Endothelial cell of umbilical vein (primary cell): ENCODE data around the gene KIAA1217. TPM values are rescaled to one million over a fixed set of nuclear protein-coding genes. Genes with fewer than 3 reads are reported as not detected.

Source experiments
- BruUV-seq: library from RNA; stranded (reverse); fragments of 400-500 nt; replicated peaks from 2 replicates; lab custom pipeline; 2021; lab: Mats Ljungman, UMichigan
- CTCF ChIA-PET: fragments of 300-600, 350-600 bp; sonication (Branson Sonifier 250); formaldehyde crosslinking; loops from one replicate; lab custom pipeline; 2021; ENCODE audit warnings: antibody characterized with exemption, inconsistent platforms; lab: Charles Lee
- POLR2A ChIA-PET: fragments of 300-600, 350-600 bp; sonication (Branson Sonifier 250); formaldehyde crosslinking; loops from one replicate; lab custom pipeline; 2021; ENCODE audit warnings: antibody characterized with exemption, inconsistent platforms; lab: Charles Lee
- DNase-seq: peaks from one replicate; pipeline ENCODE4 v3.0.0-alpha.2; 2011; ENCODE audit warnings: low read depth, low spot score
- FAIRE-seq: peaks from 2 replicates; lab custom pipeline; 2011; peaks lifted over from hg19 to GRCh38; lab: Jason Lieb, UNC
- H2AFZ ChIP-seq: 2 replicates; pipeline ENCODE4 v1.6.0; 2012; ENCODE audit warnings: low read depth, low read length, control low read depth, inconsistent platforms
- H3K27ac ChIP-seq: 2 replicates; pipeline ENCODE4 v1.5.1; 2011; ENCODE audit warnings: low read depth, mild to moderate bottlenecking, control low read depth, low read length, moderate library complexity; ENCODE audit not compliant: insufficient read depth
- H3K27me3 ChIP-seq, 2 experiments: 2 replicates each; pipeline versions ENCODE4 v1.6.0 to v1.6.1; 2011; ENCODE audit warnings: low read length in 2 of 2, mixed read lengths in 1 of 2; ENCODE audit not compliant: control insufficient read depth in 2 of 2, insufficient read depth in 2 of 2
- H3K36me3 ChIP-seq, 2 experiments: 2 replicates in 1 of 2; 3 replicates in 1 of 2; pipeline ENCODE4 v1.5.1; 2011; ENCODE audit warnings: low read length in 2 of 2, mild to moderate bottlenecking in 1 of 2, moderate library complexity in 1 of 2; ENCODE audit not compliant: control insufficient read depth in 2 of 2, insufficient read depth in 2 of 2; ENCODE audit errors: extremely low read depth in 1 of 2
- H3K4me1 ChIP-seq: 3 replicates; pipeline ENCODE4 v1.5.1; 2011; ENCODE audit warnings: mild to moderate bottlenecking, low read length; ENCODE audit not compliant: control insufficient read depth, insufficient read depth; ENCODE audit errors: extremely low read depth
- H3K4me2 ChIP-seq: 2 replicates; pipeline ENCODE4 v1.6.1; 2011; ENCODE audit warnings: low read length, control low read depth, mixed read lengths; ENCODE audit not compliant: insufficient read depth
- H3K4me3 ChIP-seq, 3 experiments: fragments of 200-600 bp in 1 of 3; sonication (generic), shearing (Covaris generic) in 1 of 3; replicated peaks in 1 of 3; 2 replicates each; pipeline ENCODE4 v1.5.1; 2011 to 2016; ENCODE audit warnings: control low read depth in 3 of 3, low read length in 3 of 3, mild to moderate bottlenecking in 2 of 3, inconsistent platforms in 1 of 3, low read depth in 1 of 3, moderate library complexity in 1 of 3; ENCODE audit not compliant: insufficient read depth in 1 of 3
- H3K79me2 ChIP-seq: 2 replicates; pipeline ENCODE4 v1.6.0; 2012; ENCODE audit warnings: low read length, inconsistent platforms; ENCODE audit not compliant: control insufficient read depth, insufficient read depth
- H3K9ac ChIP-seq: replicated peaks from 2 replicates; pipeline ENCODE3; 2011; ENCODE audit warnings: low read length, control low read depth; ENCODE audit not compliant: insufficient read depth; ENCODE audit errors: extremely low read depth
- H3K9me1 ChIP-seq: replicated peaks from 3 replicates; pipeline ENCODE4 v1.6.0; 2011; ENCODE audit warnings: mild to moderate bottlenecking, low read length; ENCODE audit not compliant: control insufficient read depth, insufficient read depth; ENCODE audit errors: extremely low read depth
- H3K9me3 ChIP-seq: replicated peaks from 2 replicates; pipeline ENCODE4 v1.5.1; 2012; ENCODE audit warnings: low read length, inconsistent platforms; ENCODE audit not compliant: control insufficient read depth, insufficient read depth
- H4K20me1 ChIP-seq: replicated peaks from 2 replicates; pipeline ENCODE3; 2011; ENCODE audit warnings: mild to moderate bottlenecking, low read length; ENCODE audit not compliant: control insufficient read depth, insufficient read depth; ENCODE audit errors: extremely low read depth
- CTCF ChIP-seq, 2 donors: IDR thresholded peaks; 1 replicate in 1 of 2; 2 replicates in 1 of 2; pipeline ENCODE4 v1.5.1; 2011; ENCODE audit warnings: low read length in 2 of 2, mild to moderate bottlenecking in 2 of 2, moderate library complexity in 2 of 2, control low read depth in 1 of 2, inconsistent platforms in 1 of 2, low read depth in 1 of 2; ENCODE audit not compliant: insufficient read depth in 1 of 2; ENCODE audit errors: extremely low read depth in 1 of 2
- EZH2 ChIP-seq: IDR thresholded peaks from 2 replicates; pipeline ENCODE4 v1.6.1; 2012; ENCODE audit warnings: borderline replicate concordance, low read depth, mild to moderate bottlenecking, moderate library complexity, low read length, inconsistent platforms; ENCODE audit not compliant: severe bottlenecking
- FOS ChIP-seq: IDR thresholded peaks from 2 replicates; pipeline ENCODE4 v1.6.1; 2011; ENCODE audit warnings: mild to moderate bottlenecking, low read length, moderate library complexity, borderline replicate concordance; ENCODE audit not compliant: insufficient read depth
- GATA2 ChIP-seq: IDR thresholded peaks from 2 replicates; pipeline ENCODE4 v1.7.0; 2011; ENCODE audit warnings: low read depth, mild to moderate bottlenecking, moderate library complexity, mixed read lengths, low read length; ENCODE audit not compliant: insufficient read length, insufficient read depth
- JUN ChIP-seq: IDR thresholded peaks from 2 replicates; pipeline ENCODE4 v1.6.1; 2011; ENCODE audit warnings: borderline replicate concordance, low read depth; ENCODE audit not compliant: insufficient read length, insufficient read depth
- MAX ChIP-seq: IDR thresholded peaks from 2 replicates; pipeline ENCODE4 v1.6.1; 2011; ENCODE audit not compliant: insufficient read depth, insufficient read length
- MYC ChIP-seq: IDR thresholded peaks from one replicate; pipeline ENCODE4 v1.6.1; 2011; ENCODE audit warnings: mild to moderate bottlenecking, low read depth, low read length
- POLR2A ChIP-seq: IDR thresholded peaks from 2 replicates; pipeline ENCODE4 v1.6.1; 2012; ENCODE audit warnings: low read depth, mild to moderate bottlenecking, control low read depth, low read length
- POLR2AphosphoS5 ChIP-seq: IDR thresholded peaks from 2 replicates; pipeline ENCODE4 v1.6.1; 2012; ENCODE audit warnings: low read depth, mild to moderate bottlenecking, control low read depth, low read length, moderate library complexity; ENCODE audit not compliant: insufficient read depth
- dilution Hi-C: fragments of 300-500 bp; cut with MboI; formaldehyde crosslinking; loops from one replicate; pipeline ENCODE4 v1.15.0; 2019; ENCODE audit warnings: low sequenced_read_pairs; ENCODE audit not compliant: extremely low pct_ligation_motif_present
- intact Hi-C: fragments of 100-400 bp; cut with micrococcal nuclease; formaldehyde crosslinking; loops from one replicate; pipeline ENCODE4 v1.10.0; 2022
- polyA plus RNA-seq, 4 experiments: library from polyadenylated mRNA; depleted of rRNA in 3 of 4; stranded (reverse) in 3 of 4; unstranded in 1 of 4; fragments of >200 nt; gene quantifications; 2 replicates each; pipeline versions ENCODE4 v1.2.1 to v1.2.3, GENCODE V29; 2011 to 2012; ENCODE audit warnings: missing spikeins in 1 of 4
- total RNA-seq: library from RNA; stranded (reverse); gene quantifications from 2 replicates; pipeline ENCODE4 v1.2.3, GENCODE V29; 2021

Gene KIAA1217
- total and polyA plus RNA-seq, 2 donors (not counting 3 experiments of a cell fraction or from before 2014, with no cell fraction given), result 0.83 to 10.3 TPM

GRCh38 chr10:24170199-24170598 lies 38.7 kb upstream of the KIAA1217 start:
- H2AFZ ChIP-seq, result no peak overlapping the region
- H3K4me1 ChIP-seq, result no peaks in the 10 kb centered on the region
- TF ChIP-seq CTCF (IDR thresholded peaks at IDR 0.05; ENCODE audit: extremely low read depth in 1 of 2, insufficient read depth in 1 of 2, low read depth in 1 of 2, low read length in 2 of 2) (no peak), JUN (no peak), POLR2A (no peak), FOS (no peak), MYC (no peak), EZH2 (no peak), MAX (no peak), GATA2 (no peak), POLR2AphosphoS5 (no peak)
- no peak overlapping the region for H3K27ac ChIP-seq
- no peaks in the 10 kb centered on the region for H3K9me3 ChIP-seq
- DNase-seq (no peak), FAIRE-seq (no peak)
- POLR2A ChIA-PET, result no interaction called here
- no peak overlapping the region for H3K4me2 ChIP-seq
- H3K79me2 ChIP-seq, result no peaks in the 10 kb centered on the region
- dilution Hi-C loops, result no loop called here
- H3K4me3 ChIP-seq, result no peak overlapping the region
- intact Hi-C loops, result no loop called here
- no peaks in the 10 kb centered on the region for H4K20me1 ChIP-seq
- no TSS peak for BruUV-seq
- H3K9ac ChIP-seq, result no peak overlapping the region
- no peaks in the 10 kb centered on the region for H3K27me3 ChIP-seq
- H3K36me3 ChIP-seq, result no peaks in the 10 kb centered on the region
- H3K9me1 ChIP-seq, result no peaks in the 10 kb centered on the region
- CTCF ChIA-PET, result no interaction called here
